HG02571 (cell line): ENCODE results near the gene DRD3.

Source experiments
- ATAC-seq: cut with Tn5 transposase; IDR thresholded peaks from one replicate; pipeline ENCODE4 v1.9.1; 2021; ENCODE audit warnings: mild to moderate bottlenecking, moderate library complexity; ENCODE audit not compliant: unreplicated experiment

Gene DRD3

DNA sequence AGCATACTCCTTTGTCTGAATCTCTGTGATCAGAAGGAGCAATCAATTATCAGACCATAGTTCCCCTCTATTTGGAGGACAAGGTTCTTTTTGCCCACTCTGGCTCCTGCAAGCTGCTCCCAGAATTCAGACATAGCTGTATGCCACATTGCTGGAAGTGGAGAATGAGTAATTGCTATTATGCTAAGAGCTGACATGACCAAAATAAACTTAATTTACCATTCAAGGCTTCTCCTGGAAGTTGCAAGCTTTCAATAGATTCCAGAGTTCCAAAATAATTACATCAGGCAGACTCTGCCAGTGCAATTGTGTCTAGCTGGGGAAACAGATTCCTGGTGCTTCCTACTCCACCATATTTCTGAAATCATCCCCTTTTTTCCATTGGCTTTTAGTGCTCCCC lies 7.6 kb upstream of the DRD3 start:
- no peak for ATAC-seq

DNA sequence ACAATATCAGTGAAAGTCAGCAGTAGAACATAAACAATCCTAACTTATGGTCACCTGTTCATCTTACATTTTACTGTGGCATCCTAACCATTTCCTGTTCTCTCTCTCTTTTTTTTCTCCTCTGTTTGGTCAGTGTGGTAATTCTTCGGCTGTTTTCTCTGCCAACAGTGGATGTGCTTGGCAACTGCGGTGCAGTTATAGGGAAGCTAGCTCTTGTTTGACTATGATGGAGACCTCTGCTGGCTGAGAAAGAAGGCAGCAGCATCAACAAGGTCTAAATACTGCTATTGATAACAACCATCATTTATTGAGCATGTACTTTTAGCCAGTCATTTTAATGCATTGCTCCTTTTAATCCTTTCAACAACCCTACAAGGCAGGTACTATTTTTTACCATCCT lies 723 bp upstream of the DRD3 start:
- no peak for ATAC-seq

GRCh38 chr3:114176890-114177289 lies 2.0 kb downstream of the DRD3 start:
- ATAC-seq, result no peak

- ATAC-seq, result no peak
Measured at GRCh38 chr3:114176487-114176886, 2.4 kb downstream of the DRD3 start.

DNA sequence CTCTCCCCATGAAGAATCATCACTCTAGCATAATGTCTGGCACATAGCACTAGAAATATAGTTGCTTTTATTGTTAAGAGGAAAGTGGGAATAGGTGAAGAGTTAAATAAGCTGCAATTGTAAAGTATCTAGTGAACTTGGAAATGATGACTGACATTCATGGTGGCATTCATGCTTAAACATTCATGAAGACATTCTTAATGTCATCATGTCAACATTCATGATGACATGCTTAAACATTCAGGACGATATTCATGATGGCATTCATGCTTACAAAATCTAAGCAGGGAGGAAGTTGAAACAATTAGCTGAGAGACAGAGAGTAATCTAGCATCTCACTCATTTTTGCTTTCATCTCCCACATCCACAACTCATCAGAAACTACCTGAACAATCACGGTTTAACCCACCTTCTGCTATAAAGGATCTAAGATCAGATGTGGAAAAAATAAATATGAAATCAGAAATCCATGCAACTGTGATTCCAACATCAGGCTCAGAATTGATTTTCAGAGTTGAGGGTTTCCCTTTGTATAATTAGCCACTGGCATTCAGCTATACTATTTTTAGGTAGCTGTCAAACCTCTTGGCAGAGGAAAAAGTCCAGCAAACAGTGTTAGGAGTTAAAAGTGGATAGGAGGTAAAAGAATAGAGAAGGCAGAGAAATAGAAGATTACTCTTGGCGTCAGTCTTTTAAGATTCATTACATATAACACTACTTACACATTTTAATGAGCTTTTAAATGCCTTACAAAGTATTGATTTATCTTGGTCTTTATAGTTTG lies 3.5 kb downstream of the DRD3 start:
- no peak for ATAC-seq

DNA sequence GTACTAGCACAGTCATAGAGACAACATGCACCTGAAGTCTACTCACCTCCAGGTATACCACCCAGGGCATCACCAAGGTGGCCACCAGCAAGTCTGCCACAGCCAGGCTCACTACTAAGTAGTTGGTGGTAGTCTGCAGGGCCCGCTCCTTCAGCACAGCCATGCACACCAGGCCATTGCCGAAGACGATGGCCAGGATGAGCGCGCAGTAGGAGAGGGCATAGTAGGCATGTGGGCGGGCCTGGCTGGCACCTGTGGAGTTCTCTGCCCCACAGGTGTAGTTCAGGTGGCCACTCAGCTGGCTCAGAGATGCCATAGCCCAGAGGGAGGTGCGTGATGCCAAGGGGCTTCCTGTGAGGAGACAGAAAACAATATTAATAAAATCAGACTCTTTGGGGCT lies 7.2 kb downstream of the DRD3 start:
- ATAC-seq, result no peak

DNA sequence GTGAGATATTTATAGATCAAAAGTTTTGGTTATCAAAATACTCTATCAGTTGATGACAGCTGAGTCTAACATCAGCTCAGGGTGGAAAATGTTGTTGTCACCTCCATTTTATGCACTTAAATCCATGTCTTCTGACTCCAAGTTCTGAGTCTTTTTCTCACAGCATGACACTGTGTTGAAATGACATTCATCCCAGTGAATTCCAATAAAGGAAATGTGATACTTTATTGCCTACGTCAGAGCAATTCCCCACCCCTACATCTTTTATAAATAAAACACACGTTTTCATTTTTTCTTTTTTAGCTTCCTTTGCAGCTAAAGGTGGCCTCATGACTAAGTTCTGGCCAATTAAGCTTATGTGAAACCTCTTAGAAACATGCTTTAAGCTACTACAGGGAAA lies 10.7 kb downstream of the DRD3 start:
- no peak for ATAC-seq

- no peak for ATAC-seq
Measured at GRCh38 chr3:114157321-114157720, 21.5 kb downstream of the DRD3 start.

DNA sequence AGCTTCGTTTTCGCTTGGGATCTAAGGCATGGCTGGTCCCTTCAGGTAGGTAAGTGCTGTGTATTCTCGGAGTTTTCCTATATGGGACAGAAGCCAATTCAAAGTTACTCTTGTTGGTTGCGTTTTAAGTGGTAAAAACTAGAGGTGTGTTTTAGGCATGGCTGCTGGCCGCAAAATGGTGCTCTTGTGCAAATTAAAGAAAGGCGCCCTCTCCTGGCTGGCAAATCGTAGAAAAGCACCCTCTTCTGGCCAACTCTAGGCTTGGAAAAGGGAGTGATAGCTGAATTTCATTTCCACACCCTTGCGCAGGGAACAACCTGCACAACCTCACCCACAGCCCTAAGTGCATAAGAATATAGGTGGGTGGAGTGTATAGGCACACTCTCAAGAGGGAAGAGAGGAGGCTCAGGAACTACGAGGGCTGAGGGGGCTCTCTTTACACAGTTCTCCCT lies 23.5 kb downstream of the DRD3 start:
- no peak for ATAC-seq

GRCh38 chr3:114154321-114154821 lies 24.5 kb downstream of the DRD3 start:
- no peak for ATAC-seq

DNA sequence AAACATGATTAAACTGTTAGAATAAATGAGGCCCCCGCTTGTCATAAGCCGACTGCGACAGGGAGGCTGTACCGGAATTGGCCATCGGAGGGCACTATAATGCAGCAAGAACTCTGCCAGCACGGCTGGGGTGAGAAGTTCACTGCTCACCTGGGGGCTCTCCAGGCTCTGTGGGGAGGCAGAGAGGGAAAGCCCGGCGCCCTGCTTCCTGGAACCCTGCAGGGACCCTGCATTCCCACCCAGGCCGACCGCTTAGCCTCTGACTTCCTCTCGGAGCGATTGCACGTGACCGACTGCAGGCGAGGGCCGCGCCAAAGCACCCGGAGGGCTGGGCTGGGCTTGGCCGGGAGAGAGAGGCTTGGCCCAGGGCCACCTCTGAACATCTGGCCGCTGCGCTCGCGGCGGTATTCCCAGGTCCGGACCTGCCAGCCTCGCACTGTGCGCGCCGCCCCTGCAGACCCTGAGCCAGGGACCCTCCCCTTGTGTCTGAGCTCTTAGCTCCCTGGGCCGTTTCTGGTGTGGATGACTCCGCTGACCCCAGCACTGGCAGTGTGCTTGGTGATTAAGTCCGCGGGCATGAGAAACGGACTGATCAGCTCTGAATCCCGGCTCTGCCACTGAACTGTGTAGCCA lies 26.2 kb downstream of the DRD3 start:
- ATAC-seq, result peak; percentile 87

DNA sequence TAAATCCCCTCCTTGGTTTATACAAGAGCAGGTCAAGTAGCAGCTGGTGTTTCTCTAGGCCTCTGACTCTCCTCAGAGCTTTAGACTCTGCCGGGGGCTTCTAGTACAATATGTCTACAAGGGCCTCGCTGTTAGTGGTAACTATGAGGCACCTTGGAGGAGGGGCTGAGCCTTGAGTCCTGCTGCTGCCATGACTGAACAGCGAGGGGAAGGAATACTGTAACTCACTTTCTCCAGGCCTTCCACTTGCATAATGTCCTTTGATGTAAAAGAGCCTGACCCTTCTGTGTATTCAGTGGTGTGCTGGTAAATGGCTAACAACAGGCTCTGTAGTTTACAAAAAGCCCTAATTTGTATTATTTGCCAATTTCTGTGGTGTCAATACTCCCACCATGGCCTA lies 27.8 kb downstream of the DRD3 start:
- ATAC-seq, result no peak

DNA sequence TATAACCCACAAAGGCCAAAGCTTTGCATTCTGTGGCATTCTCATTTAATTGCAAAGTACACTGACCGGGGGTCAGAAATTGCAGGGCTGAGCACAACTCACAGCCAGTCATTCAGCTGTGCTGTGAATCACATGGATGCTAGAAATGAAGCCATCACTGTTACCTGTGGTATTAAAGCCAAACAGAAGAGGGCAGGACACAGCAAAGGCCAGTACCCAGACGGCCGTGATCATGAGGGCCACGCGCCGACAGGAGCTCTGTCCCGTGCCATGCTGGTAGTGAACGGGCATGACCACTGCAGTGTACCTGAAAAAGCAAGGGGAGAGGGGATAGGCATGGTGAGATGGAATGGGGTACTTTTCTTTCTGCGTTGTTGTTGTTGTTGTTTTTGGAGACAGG lies 31.6 kb downstream of the DRD3 start:
- no peak for ATAC-seq

GRCh38 chr3:114144909-114145688 lies 33.8 kb downstream of the DRD3 start:
- no peak for ATAC-seq

- no peak for ATAC-seq
Measured at GRCh38 chr3:114143817-114144216, 35.0 kb downstream of the DRD3 start.

GRCh38 chr3:114139836-114140235 lies 39.0 kb downstream of the DRD3 start:
- no peak for ATAC-seq

- ATAC-seq, result no peak
Measured at GRCh38 chr3:114133947-114134346, 44.9 kb downstream of the DRD3 start.

DNA sequence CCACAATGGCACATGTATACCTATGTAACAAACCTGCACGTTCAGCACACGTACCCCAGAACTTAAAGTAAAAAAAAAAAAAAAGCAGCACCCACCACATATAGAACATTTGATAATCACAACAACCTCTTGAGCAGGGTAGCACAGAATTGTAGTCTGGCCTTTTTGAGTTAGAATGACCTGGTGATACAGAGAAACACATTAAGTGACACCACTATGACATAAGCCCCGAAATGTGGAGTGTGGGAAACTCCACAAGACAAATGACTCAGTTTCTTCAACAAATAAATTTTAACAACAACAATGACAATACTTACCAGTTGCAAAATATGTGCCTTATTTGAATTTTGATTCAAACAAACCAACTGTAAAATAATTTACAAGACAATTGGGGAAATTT lies 46.4 kb downstream of the DRD3 start:
- no peak for ATAC-seq

DNA sequence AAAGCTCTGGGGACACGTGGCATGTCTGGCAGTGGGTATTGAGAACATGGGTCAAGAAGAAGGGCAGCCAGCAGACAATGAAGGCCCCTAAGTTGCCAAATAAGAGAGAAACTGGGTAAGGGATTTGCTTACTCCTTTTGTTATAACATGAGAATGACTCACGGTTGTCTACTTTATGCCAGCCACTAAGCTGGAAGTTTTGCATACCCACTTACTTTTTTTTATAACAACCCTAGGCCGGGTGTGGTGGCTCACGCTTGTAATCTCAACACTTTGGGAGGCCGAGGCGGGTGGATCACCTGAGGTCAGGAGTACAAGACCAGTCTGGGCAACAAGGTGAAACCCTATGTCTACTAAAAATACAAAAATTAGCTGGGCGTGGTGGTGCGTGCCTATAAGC lies 50.0 kb downstream of the DRD3 start:
- no peak for ATAC-seq

DNA sequence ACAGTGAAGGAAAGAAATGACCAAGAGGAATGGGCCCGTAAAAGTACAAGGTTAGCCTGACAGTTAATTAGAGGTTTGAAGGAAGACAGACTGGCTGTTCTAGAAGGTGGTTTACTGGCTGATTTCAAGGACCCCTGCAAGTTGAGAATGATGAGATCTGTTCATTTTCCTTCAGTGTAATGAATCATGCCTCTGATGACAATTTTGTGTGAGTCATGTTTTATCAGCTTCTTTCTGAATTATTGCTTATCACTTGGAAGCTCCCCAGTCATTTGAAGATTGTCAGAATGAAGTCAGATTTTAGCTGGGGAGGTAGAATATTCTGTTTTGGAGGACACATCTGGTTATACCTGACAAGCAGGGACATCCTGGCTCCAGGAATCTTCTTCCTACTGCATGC lies 50.6 kb downstream of the DRD3 start:
- no peak for ATAC-seq

DNA sequence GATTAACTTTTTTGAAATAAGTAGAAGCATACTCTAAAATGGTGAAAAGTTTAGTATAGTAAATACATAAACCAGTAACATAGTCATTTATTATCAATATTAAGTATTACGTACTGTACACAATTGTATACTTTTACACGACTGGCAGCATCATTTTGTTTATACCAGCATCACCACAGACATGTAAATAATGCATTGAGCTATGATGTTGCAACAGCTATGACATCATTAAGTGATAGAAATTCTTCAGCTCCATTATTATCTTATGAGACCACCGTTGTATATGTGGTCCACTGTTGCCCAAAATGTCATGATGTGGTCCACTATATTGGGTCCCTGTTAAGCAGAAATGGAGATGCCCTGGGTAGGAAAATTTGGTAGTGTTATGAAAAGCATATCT lies 51.3 kb downstream of the DRD3 start:
- ATAC-seq, result no peak

GRCh38 chr3:114126461-114126860 lies 52.4 kb downstream of the DRD3 start:
- ATAC-seq, result no peak
